Activated T-helper 1 cell treated with anti-CD3 and anti-CD28 coated beads, Interleukin-12 subunit alpha, Interleukin-12 subunit beta, Interleukin-2, Interleukin-4 antibody, amounts not matched to agents 30 ng/mL and 10 ng/mL and 1 ng/mL, durations not matched to agents 14 hours and 24 hours and 36 hours (primary cell): ENCODE measurements around the gene CPD. TPM values are rescaled to one million over a fixed set of nuclear protein-coding genes. Genes with fewer than 3 reads are reported as not detected.
"Not testable (repeated sequence)": the region's sequence is repeated elsewhere in the genome, so short reads cannot be mapped to it uniquely, and the experiment has no call there.

Experiments used
- DNase-seq: peaks from one replicate; pipeline ENCODE4 v3.0.0; 2021; ENCODE audit warnings: low spot score
- H3K27ac Mint-ChIP-seq: one replicate; pipeline ENCODE4 v1.8.0; 2021; ENCODE audit warnings: mild to moderate bottlenecking, mixed read lengths
- H3K27me3 Mint-ChIP-seq: one replicate; pipeline ENCODE4 v1.8.0; 2022; ENCODE audit warnings: mild to moderate bottlenecking, moderate library complexity, mixed read lengths; ENCODE audit not compliant: insufficient read depth
- H3K36me3 Mint-ChIP-seq: one replicate; pipeline ENCODE4 v1.8.0; 2021; ENCODE audit warnings: low read depth, mixed read lengths
- H3K4me1 Mint-ChIP-seq: one replicate; pipeline ENCODE4 v1.8.0; 2021; ENCODE audit warnings: low read depth, mixed read lengths
- H3K4me3 Mint-ChIP-seq: one replicate; pipeline ENCODE4 v1.8.0; 2021; ENCODE audit warnings: mild to moderate bottlenecking, moderate library complexity, mixed read lengths
- H3K9me3 Mint-ChIP-seq: one replicate; pipeline ENCODE4 v1.8.0; 2021; ENCODE audit warnings: mixed read lengths
- intact Hi-C: fragments of 100-400 bp; cut with micrococcal nuclease; formaldehyde crosslinking; loops from one replicate; pipeline ENCODE4 v1.15.1; 2024
- total RNA-seq: library from RNA; stranded (reverse); gene quantifications from 2 replicates; pipeline ENCODE4 v1.2.3, GENCODE V29; 2022

Gene CPD
- total RNA-seq, 1 donor from 2014 or later, result 29.7 TPM

GRCh38 chr17:30424471-30424870, 45.7 kb downstream of the CPD start:
- no peak for DNase-seq
- Mint-ChIP-seq H3K27ac (no peak overlapping the region), H3K9me3 (no peaks in the 10 kb centered on the region), H3K4me1 (no peaks in the 10 kb centered on the region), H3K36me3 (peaks cover 41% of the 10 kb centered on the region), H3K4me3 (no peak overlapping the region), H3K27me3 (no peaks in the 10 kb centered on the region)
- intact Hi-C loops, result no loop called here

GRCh38 chr17:30426292-30426691, 47.6 kb downstream of the CPD start:
- Mint-ChIP-seq H3K36me3 (peaks cover 37% of the 10 kb centered on the region), H3K27ac (no peak overlapping the region), H3K4me1 (no peaks in the 10 kb centered on the region), H3K27me3 (no peaks in the 10 kb centered on the region), H3K4me3 (no peak overlapping the region), H3K9me3 (no peaks in the 10 kb centered on the region)
- no peak for DNase-seq
- intact Hi-C loops, result no loop called here

- H3K4me3 Mint-ChIP-seq, result no peak overlapping the region
- no peaks in the 10 kb centered on the region for H3K4me1 Mint-ChIP-seq
- peaks cover 35% of the 10 kb centered on the region for H3K36me3 Mint-ChIP-seq
- H3K27ac Mint-ChIP-seq, result no peak overlapping the region
- H3K9me3 Mint-ChIP-seq, result no peaks in the 10 kb centered on the region
- intact Hi-C loops, result no loop called here
- no peak for DNase-seq
- H3K27me3 Mint-ChIP-seq, result no peaks in the 10 kb centered on the region
Observed at GRCh38 chr17:30427611-30428010, 48.9 kb downstream of the CPD start.

GRCh38 chr17:30429155-30429554, 50.4 kb downstream of the CPD start:
- no peaks in the 10 kb centered on the region for H3K4me1 Mint-ChIP-seq
- intact Hi-C loops, result no loop called here
- no peaks in the 10 kb centered on the region for H3K27me3 Mint-ChIP-seq
- H3K4me3 Mint-ChIP-seq, result no peak overlapping the region
- H3K9me3 Mint-ChIP-seq, result no peaks in the 10 kb centered on the region
- DNase-seq, result no peak
- H3K36me3 Mint-ChIP-seq, result peaks cover 43% of the 10 kb centered on the region
- no peak overlapping the region for H3K27ac Mint-ChIP-seq

GRCh38 chr17:30433514-30433913, 54.8 kb downstream of the CPD start:
- H3K4me1 Mint-ChIP-seq, result peaks cover 18% of the 10 kb centered on the region
- no peak for DNase-seq
- no peaks in the 10 kb centered on the region for H3K27me3 Mint-ChIP-seq
- H3K9me3 Mint-ChIP-seq, result no peaks in the 10 kb centered on the region
- intact Hi-C loops, result no loop called here
- H3K4me3 Mint-ChIP-seq, result no peak overlapping the region
- peaks cover 41% of the 10 kb centered on the region for H3K36me3 Mint-ChIP-seq
- no peak overlapping the region for H3K27ac Mint-ChIP-seq

- Mint-ChIP-seq H3K36me3 (peaks cover 33% of the 10 kb centered on the region), H3K4me3 (no peak overlapping the region), H3K4me1 (peaks cover 18% of the 10 kb centered on the region), H3K27me3 (no peaks in the 10 kb centered on the region), H3K9me3 (no peaks in the 10 kb centered on the region), H3K27ac (no peak overlapping the region)
- no peak for DNase-seq
- intact Hi-C loops, result no loop called here
Observed at GRCh38 chr17:30436729-30437128, 58.0 kb downstream of the CPD start.

GRCh38 chr17:30443721-30444120, 65.0 kb downstream of the CPD start:
- H3K27ac Mint-ChIP-seq, result no peak overlapping the region
- no peak for DNase-seq
- no peaks in the 10 kb centered on the region for H3K27me3 Mint-ChIP-seq
- H3K36me3 Mint-ChIP-seq, result peaks cover 29% of the 10 kb centered on the region
- no peaks in the 10 kb centered on the region for H3K4me1 Mint-ChIP-seq
- H3K9me3 Mint-ChIP-seq, result no peaks in the 10 kb centered on the region
- no peak overlapping the region for H3K4me3 Mint-ChIP-seq
- intact Hi-C loops, result no loop called here

GRCh38 chr17:30446640-30447039, 67.9 kb downstream of the CPD start:
- H3K27me3 Mint-ChIP-seq, H3K4me1 Mint-ChIP-seq, intact Hi-C loops, H3K9me3 Mint-ChIP-seq, H3K4me3 Mint-ChIP-seq, DNase-seq, H3K27ac Mint-ChIP-seq: not testable (repeated sequence)
- peaks cover 39% of the 10 kb centered on the region for H3K36me3 Mint-ChIP-seq

- Mint-ChIP-seq H3K9me3 (no peaks in the 10 kb centered on the region), H3K36me3 (peaks cover 42% of the 10 kb centered on the region), H3K4me3 (no peak overlapping the region), H3K27me3 (no peaks in the 10 kb centered on the region), H3K27ac (no peak overlapping the region), H3K4me1 (no peaks in the 10 kb centered on the region)
- DNase-seq, result no peak
- intact Hi-C loops, result no loop called here
Observed at GRCh38 chr17:30449480-30449879, 70.8 kb downstream of the CPD start.

- no peaks in the 10 kb centered on the region for H3K4me1 Mint-ChIP-seq
- no peaks in the 10 kb centered on the region for H3K9me3 Mint-ChIP-seq
- intact Hi-C loops, result no loop called here
- peaks cover 41% of the 10 kb centered on the region for H3K36me3 Mint-ChIP-seq
- no peaks in the 10 kb centered on the region for H3K27me3 Mint-ChIP-seq
- H3K4me3 Mint-ChIP-seq, result no peak overlapping the region
- no peak for DNase-seq
- H3K27ac Mint-ChIP-seq, result no peak overlapping the region
Observed at GRCh38 chr17:30450125-30451027, 71.6 kb downstream of the CPD start.

GRCh38 chr17:30454635-30455034, 75.9 kb downstream of the CPD start:
- peaks cover 46% of the 10 kb centered on the region for H3K36me3 Mint-ChIP-seq
- no peak overlapping the region for H3K27ac Mint-ChIP-seq
- H3K9me3 Mint-ChIP-seq, result no peaks in the 10 kb centered on the region

GRCh38 chr17:30458371-30458770, 79.6 kb downstream of the CPD start:
- H3K4me1 Mint-ChIP-seq, result no peaks in the 10 kb centered on the region
- H3K27me3 Mint-ChIP-seq, result no peaks in the 10 kb centered on the region
- H3K27ac Mint-ChIP-seq, result no peak overlapping the region
- peaks cover 39% of the 10 kb centered on the region for H3K36me3 Mint-ChIP-seq
- intact Hi-C loops, result no loop called here
- H3K9me3 Mint-ChIP-seq, result no peaks in the 10 kb centered on the region
- H3K4me3 Mint-ChIP-seq, result no peak overlapping the region
- no peak for DNase-seq

More at GRCh38 chr17:30454635-30455034, 75.9 kb downstream of the CPD start:
- DNase-seq, result no peak
- Mint-ChIP-seq H3K4me1 (no peaks in the 10 kb centered on the region), H3K27me3 (no peaks in the 10 kb centered on the region), H3K4me3 (no peak overlapping the region)
- intact Hi-C loops, result no loop called here

GRCh38 chr17:30458797-30459413, 80.2 kb downstream of the CPD start:
- DNase-seq, H3K4me1 Mint-ChIP-seq, H3K27me3 Mint-ChIP-seq, H3K9me3 Mint-ChIP-seq, H3K27ac Mint-ChIP-seq, H3K4me3 Mint-ChIP-seq, intact Hi-C loops: not testable (repeated sequence)
- peaks cover 36% of the 10 kb centered on the region for H3K36me3 Mint-ChIP-seq
